Sigmoid colon (tissue), 7 donors: Measurements from ENCODE around the gene SCTR. TPM values are rescaled to one million over a fixed set of nuclear protein-coding genes. Genes with fewer than 3 reads are reported as not detected.
A peak's percentile ranks its signal among the peaks of the same experiment; 100 is the strongest.

Experiments
- DNase-seq: peaks from one replicate; pipeline ENCODE4 v3.0.0-alpha.2; 2019
- H3K27ac ChIP-seq, 4 donors: fragments of 200-600 bp; sonication (generic); one replicate each; pipeline ENCODE4 v1.5.1; 2016 to 2019; ENCODE audit warnings: mild to moderate bottlenecking in 1 of 4
- H3K27me3 ChIP-seq, 3 donors: fragments of 200-600 bp; sonication (generic); one replicate each; pipeline ENCODE4 v1.5.1; 2019; ENCODE audit warnings: mild to moderate bottlenecking in 1 of 3
- H3K36me3 ChIP-seq, 4 donors: fragments of 200-600 bp; sonication (generic); one replicate each; pipeline ENCODE4 v1.5.1; 2016 to 2019
- H3K4me1 ChIP-seq, 4 donors: fragments of 200-600 bp; sonication (generic); one replicate each; pipeline ENCODE4 v1.5.1; 2017 to 2019
- H3K4me3 ChIP-seq, 4 donors: fragments of 200-600 bp; sonication (generic); one replicate each; pipeline ENCODE4 v1.5.1; 2017 to 2019; ENCODE audit warnings: mild to moderate bottlenecking in 2 of 4, moderate library complexity in 1 of 4
- H3K9me3 ChIP-seq, 4 donors: fragments of 200-600 bp in 3 of 4; sonication (generic) in 3 of 4; one replicate each; pipeline versions ENCODE4 v1.5.1 to v1.6.1; 2013 to 2019
- CTCF ChIP-seq, 4 experiments: fragments of 450-650 bp in 3 of 4; fragments of 200-600 bp in 1 of 4; IDR thresholded peaks; one replicate each; pipeline ENCODE4 v1.5.1; 2016 to 2019; ENCODE audit warnings: antibody characterized with exemption in 4 of 4, mild to moderate bottlenecking in 3 of 4, moderate library complexity in 2 of 4
- EP300 ChIP-seq, 4 donors: sonication (generic); formaldehyde crosslinking; IDR thresholded peaks; one replicate each; pipeline ENCODE4 v1.6.1; 2017; ENCODE audit warnings: antibody characterized with exemption in 4 of 4
- POLR2A ChIP-seq, 2 donors: fragments of 450-650 bp; IDR thresholded peaks; one replicate each; pipeline ENCODE4 v1.6.1; 2016; ENCODE audit warnings: antibody characterized with exemption in 2 of 2, mild to moderate bottlenecking in 2 of 2, moderate library complexity in 2 of 2
- POLR2AphosphoS5 ChIP-seq, 4 donors: sonication (generic); formaldehyde crosslinking; IDR thresholded peaks; one replicate each; pipeline ENCODE4 v1.6.1; 2017; ENCODE audit warnings: antibody characterized with exemption in 4 of 4
- WGBS, 2 donors: extraction: QIAGEN DNeasy Blood & Tissue Kit; methylation state at CpG; one replicate each; pipeline ENCODE4 v1.1.7; 2013; 5-methylcytosine and 5-hydroxymethylcytosine counted together
- intact Hi-C: fragments of 100-400 bp; cut with DNase I; formaldehyde crosslinking; loops from one replicate; pipeline ENCODE4 v1.15.1; 2023
- polyA plus RNA-seq, 3 donors: library from polyadenylated mRNA; stranded (reverse); fragments of 200-250 nt; gene quantifications; one replicate each; pipeline ENCODE4 v1.2.3, GENCODE V29; 2013
- total RNA-seq, 4 donors: library from RNA; depleted of rRNA; stranded (reverse); fragments of >200 nt; gene quantifications; one replicate each; pipeline ENCODE4 v1.1.0, GENCODE V29; 2016
- donor health status: healthy with polysubstance abuse.
- donor health status: Bipolar disorder and iron deficiency.
- donor health status: healthy.

The SCTR gene
- total and polyA plus RNA-seq, 7 donors = 0.16 TPM; not detected in 6

DNA sequence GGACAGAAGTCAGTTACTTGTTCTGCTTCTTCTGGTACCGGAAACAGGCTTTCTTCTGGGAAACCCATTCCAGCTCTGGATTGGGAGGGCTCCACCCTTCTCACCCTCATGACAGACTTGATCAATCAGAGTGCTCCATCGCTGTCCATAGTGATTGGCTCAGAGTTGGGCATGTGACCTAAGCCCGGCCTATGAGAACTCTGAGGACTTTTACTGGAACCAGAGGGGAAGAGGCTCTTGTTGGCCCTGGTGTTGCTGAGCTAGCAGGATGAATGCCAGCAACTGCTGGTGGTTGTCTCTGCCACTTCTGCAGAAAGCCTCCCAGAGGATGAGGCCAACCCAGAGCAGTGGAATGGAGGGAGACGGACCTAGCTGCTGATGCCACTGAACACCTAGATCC is 59.3 kb downstream of the SCTR start:
- DNase-seq = peak; percentile 64
- Histone ChIP-seq H3K4me3 (no peak overlapping the region), H3K27ac (no peak overlapping the region), H3K27me3 (no peaks in the 10 kb centered on the region), H3K36me3 (no peaks in the 10 kb centered on the region), H3K9me3 (no peaks in the 10 kb centered on the region), H3K4me1 (no peaks in the 10 kb centered on the region)
- TF ChIP-seq POLR2A (IDR thresholded peaks at IDR 0.05) (no peak), EP300 (IDR thresholded peaks at IDR 0.05) (no peak), POLR2AphosphoS5 (IDR thresholded peaks at IDR 0.05) (no peak), CTCF (IDR thresholded peaks at IDR 0.05) (no peak)
- intact Hi-C loops = no loop called here
- 94% methylated on average over 4 of the region's 4 CpGs for WGBS, 2 donors

- DNase-seq = peak; percentile 32
- intact Hi-C loops = no loop called here
- no peaks in the 10 kb centered on the region for H3K27me3 ChIP-seq
- H3K9me3 ChIP-seq = no peaks in the 10 kb centered on the region
- H3K4me1 ChIP-seq = no peaks in the 10 kb centered on the region
- no peak overlapping the region for H3K27ac ChIP-seq
- H3K4me3 ChIP-seq = no peak overlapping the region
- TF ChIP-seq EP300 (IDR thresholded peaks at IDR 0.05) = no peak
- no peak for TF ChIP-seq CTCF (IDR thresholded peaks at IDR 0.05)
- TF ChIP-seq POLR2AphosphoS5 (IDR thresholded peaks at IDR 0.05) = no peak
- no peak for TF ChIP-seq POLR2A (IDR thresholded peaks at IDR 0.05)
- WGBS, 2 donors = 93 to 95% methylated on average over 9 of the region's 9 CpGs
- H3K36me3 ChIP-seq = no peaks in the 10 kb centered on the region
Observed at GRCh38 chr2:119463990-119464389, 60.3 kb downstream of the SCTR start.

DNA sequence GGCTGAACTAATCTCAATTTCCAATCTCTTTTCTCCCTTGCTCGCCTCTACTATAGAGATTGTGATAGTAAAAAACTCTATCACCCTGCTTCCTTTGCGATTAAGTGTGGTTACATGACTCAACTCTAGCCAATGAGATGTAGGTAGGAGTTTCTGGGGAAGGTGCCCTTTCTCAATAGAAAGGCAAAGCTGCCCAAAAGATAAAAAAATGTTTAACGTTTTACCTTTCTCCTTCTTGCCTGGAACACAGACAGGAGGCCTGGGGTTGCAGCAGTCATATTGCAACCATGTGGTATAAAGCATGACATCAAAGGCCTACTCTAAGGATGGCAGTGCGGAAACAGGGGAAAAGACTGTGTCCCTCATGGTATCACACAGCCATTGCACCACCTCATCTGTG is 61.1 kb downstream of the SCTR start:
- no peak for TF ChIP-seq CTCF (IDR thresholded peaks at IDR 0.05)
- TF ChIP-seq POLR2A (IDR thresholded peaks at IDR 0.05) = no peak
- TF ChIP-seq EP300 (IDR thresholded peaks at IDR 0.05) = no peak
- no peak for TF ChIP-seq POLR2AphosphoS5 (IDR thresholded peaks at IDR 0.05)
- Histone ChIP-seq H3K4me1 (no peaks in the 10 kb centered on the region), H3K36me3 (no peaks in the 10 kb centered on the region), H3K27me3 (no peaks in the 10 kb centered on the region), H3K9me3 (no peaks in the 10 kb centered on the region), H3K4me3 (no peak overlapping the region), H3K27ac (no peak overlapping the region)
- intact Hi-C loops = no loop called here
- 62 to 91% methylated on average over 4 of the region's 4 CpGs for WGBS, 2 donors
- peak; percentile 8 for DNase-seq

DNA sequence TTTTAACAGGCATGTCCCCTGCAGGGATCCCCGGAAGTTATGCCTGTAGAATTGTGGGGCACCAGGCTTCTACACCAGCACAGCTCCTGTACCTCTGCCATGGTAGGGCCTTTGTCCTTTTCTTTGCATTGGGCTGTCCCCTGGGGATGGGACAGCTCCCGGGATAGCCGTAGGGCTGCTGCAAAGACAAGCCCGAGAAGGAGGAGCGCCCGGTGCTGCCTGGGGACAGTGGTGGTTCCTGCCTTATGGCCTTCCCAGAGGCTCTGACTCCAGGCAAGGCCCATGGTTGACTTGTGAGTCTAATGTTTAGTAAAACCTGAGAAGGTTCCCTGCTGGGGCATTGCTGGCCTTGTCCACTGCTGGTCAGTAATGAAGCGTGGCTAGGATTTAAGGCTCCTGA is 61.7 kb downstream of the SCTR start:
- no peak overlapping the region for H3K27ac ChIP-seq
- H3K27me3 ChIP-seq = no peaks in the 10 kb centered on the region
- TF ChIP-seq POLR2A (IDR thresholded peaks at IDR 0.05) = no peak
- TF ChIP-seq EP300 (IDR thresholded peaks at IDR 0.05) = no peak
- TF ChIP-seq POLR2AphosphoS5 (IDR thresholded peaks at IDR 0.05) = no peak
- TF ChIP-seq CTCF (IDR thresholded peaks at IDR 0.05) = no peak
- no peaks in the 10 kb centered on the region for H3K36me3 ChIP-seq
- 92 to 98% methylated on average over 7 of the region's 7 CpGs for WGBS, 2 donors
- H3K4me1 ChIP-seq = no peaks in the 10 kb centered on the region
- no peaks in the 10 kb centered on the region for H3K9me3 ChIP-seq
- no peak overlapping the region for H3K4me3 ChIP-seq
- peak; percentile 38 for DNase-seq
- intact Hi-C loops = no loop called here

- WGBS, 2 donors = 92% methylated on average over 5 of the region's 5 CpGs
- Histone ChIP-seq H3K4me1 (no peaks in the 10 kb centered on the region), H3K27ac (no peak overlapping the region), H3K27me3 (no peaks in the 10 kb centered on the region), H3K9me3 (no peaks in the 10 kb centered on the region), H3K36me3 (no peaks in the 10 kb centered on the region), H3K4me3 (no peak overlapping the region)
- TF ChIP-seq POLR2AphosphoS5 (IDR thresholded peaks at IDR 0.05) = no peak
- no peak for TF ChIP-seq CTCF (IDR thresholded peaks at IDR 0.05)
- TF ChIP-seq EP300 (IDR thresholded peaks at IDR 0.05) = no peak
- no peak for TF ChIP-seq POLR2A (IDR thresholded peaks at IDR 0.05)
- peak; percentile 41 for DNase-seq
- intact Hi-C loops = no loop called here
Observed at GRCh38 chr2:119461811-119462210, 62.5 kb downstream of the SCTR start.
